SK-N-SH (cell line): Measurements from ENCODE around the gene TBCEL.
"Not testable (repeated sequence)": the region's sequence is repeated elsewhere in the genome, so short reads cannot be mapped to it uniquely, and the experiment has no call there.

Source experiments
- CTCF ChIP-seq: fragments of 200-600 bp; sonication (generic); IDR thresholded peaks from 2 replicates; pipeline ENCODE4 v1.6.1; 2017; ENCODE audit warnings: antibody characterized with exemption, mild to moderate bottlenecking, moderate library complexity
- EP300 ChIP-seq, 2 experiments: IDR thresholded peaks; 2 replicates each; pipeline versions ENCODE4 v1.4.0 to v1.6.1; 2012; ENCODE audit warnings: borderline replicate concordance in 1 of 2, low read depth in 1 of 2, low read length in 1 of 2
- EZH2phosphoT487 ChIP-seq: fragments of 200-600 bp; sonication (generic); IDR thresholded peaks from 2 replicates; pipeline ENCODE4 v1.6.1; 2017; ENCODE audit warnings: low read depth, mixed run types, mild to moderate bottlenecking, antibody characterized with exemption, moderate library complexity, borderline replicate concordance
- FOXM1 ChIP-seq: IDR thresholded peaks from 2 replicates; pipeline ENCODE4 v1.4.0; 2012; ENCODE audit warnings: low read depth, mild to moderate bottlenecking
- GABPA ChIP-seq: IDR thresholded peaks from 2 replicates; pipeline ENCODE4 v1.4.0; 2012; ENCODE audit warnings: low read depth, mild to moderate bottlenecking
- MEF2A ChIP-seq: IDR thresholded peaks from 2 replicates; pipeline ENCODE4 v1.4.0; 2012; ENCODE audit warnings: low read depth, borderline replicate concordance
- REST ChIP-seq: IDR thresholded peaks from 2 replicates; pipeline ENCODE4 v1.6.1; 2012; ENCODE audit warnings: mild to moderate bottlenecking, low read depth, low read length, moderate library complexity
- SMC3 ChIP-seq: IDR thresholded peaks from 2 replicates; pipeline ENCODE4 v1.6.1; 2012; ENCODE audit warnings: low read depth, low read length, improper control_type of control experiment
- TAF1 ChIP-seq: IDR thresholded peaks from 2 replicates; pipeline ENCODE4 v1.6.1; 2012; ENCODE audit warnings: low read depth, mild to moderate bottlenecking, low read length, moderate library complexity, borderline replicate concordance
- TF ChIP-seq, protein P1 (sequence below): IDR thresholded peaks from 2 replicates; pipeline ENCODE4 v1.4.0; 2012; ENCODE audit warnings: low read depth, borderline replicate concordance
- TF ChIP-seq, protein P2 (sequence below): fragments of 150-350 bp; IDR thresholded peaks from 2 replicates; pipeline ENCODE4 v1.6.1; 2017; ENCODE audit warnings: antibody characterized with exemption, low read length, low read depth, borderline replicate concordance

DNA sequence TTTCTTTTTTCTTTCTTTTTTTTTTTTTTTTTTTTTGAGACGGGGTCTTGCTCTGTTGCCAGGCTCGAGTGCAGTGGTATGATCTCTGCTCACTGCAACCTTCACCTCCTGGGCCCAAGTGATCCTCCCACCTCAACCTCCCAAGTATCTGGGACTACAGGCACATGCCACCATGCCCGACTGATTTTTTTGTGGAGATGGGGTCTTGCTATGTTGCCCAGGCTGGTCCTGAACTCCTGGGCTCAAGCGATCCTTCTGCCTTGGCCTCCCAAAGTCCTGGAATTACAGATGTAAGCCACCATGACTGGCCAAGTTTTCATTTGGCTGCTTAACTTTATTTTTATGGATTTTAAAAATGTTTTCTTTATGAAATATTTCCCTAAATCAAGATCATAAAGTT, 7.7 kb downstream of the TBCEL start:
- TF ChIP-seq, protein P1, sequence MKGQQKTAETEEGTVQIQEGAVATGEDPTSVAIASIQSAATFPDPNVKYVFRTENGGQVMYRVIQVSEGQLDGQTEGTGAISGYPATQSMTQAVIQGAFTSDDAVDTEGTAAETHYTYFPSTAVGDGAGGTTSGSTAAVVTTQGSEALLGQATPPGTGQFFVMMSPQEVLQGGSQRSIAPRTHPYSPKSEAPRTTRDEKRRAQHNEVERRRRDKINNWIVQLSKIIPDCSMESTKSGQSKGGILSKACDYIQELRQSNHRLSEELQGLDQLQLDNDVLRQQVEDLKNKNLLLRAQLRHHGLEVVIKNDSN = not testable (repeated sequence)
- not testable (repeated sequence) for TF ChIP-seq TAF1; FOXM1; CTCF; EZH2phosphoT487; EP300 (IDR thresholded peaks at IDR 0.05; ENCODE audit: borderline replicate concordance in 1 of 2, low read depth in 1 of 2, low read length in 1 of 2); MEF2A; GABPA; REST; SMC3
- TF ChIP-seq, protein P2, sequence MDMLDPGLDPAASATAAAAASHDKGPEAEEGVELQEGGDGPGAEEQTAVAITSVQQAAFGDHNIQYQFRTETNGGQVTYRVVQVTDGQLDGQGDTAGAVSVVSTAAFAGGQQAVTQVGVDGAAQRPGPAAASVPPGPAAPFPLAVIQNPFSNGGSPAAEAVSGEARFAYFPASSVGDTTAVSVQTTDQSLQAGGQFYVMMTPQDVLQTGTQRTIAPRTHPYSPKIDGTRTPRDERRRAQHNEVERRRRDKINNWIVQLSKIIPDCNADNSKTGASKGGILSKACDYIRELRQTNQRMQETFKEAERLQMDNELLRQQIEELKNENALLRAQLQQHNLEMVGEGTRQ = not testable (repeated sequence)
